ENCODE results near the gene AACS. TPM values are rescaled to one million over a fixed set of nuclear protein-coding genes. Genes with fewer than 3 reads are reported as not detected.

Gene AACS
- total and polyA plus RNA-seq, 4 donors: 3.4 to 13.6 (median 7.3) TPM

DNA sequence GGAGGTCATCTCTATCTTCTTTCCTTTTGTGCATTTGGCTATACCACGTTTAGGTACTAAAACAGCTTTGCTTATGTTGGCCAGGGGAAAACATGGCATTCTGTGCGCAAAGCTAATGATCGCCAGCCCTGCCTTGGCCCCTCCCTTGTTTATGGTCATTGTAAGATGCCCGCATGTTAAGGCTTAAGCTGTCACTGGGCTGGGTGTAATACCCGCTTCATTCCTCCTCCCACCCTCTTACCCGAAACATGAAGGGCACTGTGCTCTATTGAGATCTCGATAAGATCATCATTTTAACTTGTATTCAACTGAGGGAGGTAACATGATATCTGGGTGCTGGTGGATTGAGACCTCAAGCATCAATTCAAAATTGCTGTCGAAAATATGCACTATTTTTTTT is 37.1 kb upstream of the AACS start:
- Histone ChIP-seq H3K4me3 (ENCODE audit: low read depth in 1 of 3, low read length in 3 of 3) (no peak overlapping the region), H3K36me3 (ENCODE audit: control insufficient read depth in 4 of 4, insufficient read depth in 3 of 4, low read depth in 1 of 4, low read length in 3 of 4) (peaks cover 0 to 2% (median 0%) of the 10 kb centered on the region in 4 donors), H3K4me1 (ENCODE audit: control insufficient read depth in 4 of 4, insufficient read depth in 4 of 4, low read length in 3 of 4) (no peaks in the 10 kb centered on the region), H3K27ac (ENCODE audit: low read depth in 1 of 2, low read length in 2 of 2) (no peak overlapping the region), H3K9me3 (ENCODE audit: control insufficient read depth in 4 of 4, low read length in 3 of 4) (no peaks in the 10 kb centered on the region), H3K27me3 (ENCODE audit: control insufficient read depth in 4 of 4, insufficient read depth in 4 of 4, low read length in 3 of 4) (no peaks in the 10 kb centered on the region), H3K9ac (ENCODE audit: low read depth in 1 of 2, low read length in 2 of 2) (no peak overlapping the region)
- 96% methylated on average over 8 of the region's 8 CpGs for WGBS
- TF ChIP-seq TAF1 (conservative IDR thresholded peaks at IDR 0.05) (no peak), RXRA (IDR thresholded peaks at IDR 0.05) (no peak), REST (IDR thresholded peaks at IDR 0.05) (no peak), HNF4A (conservative IDR thresholded peaks at IDR 0.05) (no peak), YY1 (IDR thresholded peaks at IDR 0.05) (no peak), JUND (IDR thresholded peaks at IDR 0.05) (no peak)
- TF ChIP-seq, protein P1, sequence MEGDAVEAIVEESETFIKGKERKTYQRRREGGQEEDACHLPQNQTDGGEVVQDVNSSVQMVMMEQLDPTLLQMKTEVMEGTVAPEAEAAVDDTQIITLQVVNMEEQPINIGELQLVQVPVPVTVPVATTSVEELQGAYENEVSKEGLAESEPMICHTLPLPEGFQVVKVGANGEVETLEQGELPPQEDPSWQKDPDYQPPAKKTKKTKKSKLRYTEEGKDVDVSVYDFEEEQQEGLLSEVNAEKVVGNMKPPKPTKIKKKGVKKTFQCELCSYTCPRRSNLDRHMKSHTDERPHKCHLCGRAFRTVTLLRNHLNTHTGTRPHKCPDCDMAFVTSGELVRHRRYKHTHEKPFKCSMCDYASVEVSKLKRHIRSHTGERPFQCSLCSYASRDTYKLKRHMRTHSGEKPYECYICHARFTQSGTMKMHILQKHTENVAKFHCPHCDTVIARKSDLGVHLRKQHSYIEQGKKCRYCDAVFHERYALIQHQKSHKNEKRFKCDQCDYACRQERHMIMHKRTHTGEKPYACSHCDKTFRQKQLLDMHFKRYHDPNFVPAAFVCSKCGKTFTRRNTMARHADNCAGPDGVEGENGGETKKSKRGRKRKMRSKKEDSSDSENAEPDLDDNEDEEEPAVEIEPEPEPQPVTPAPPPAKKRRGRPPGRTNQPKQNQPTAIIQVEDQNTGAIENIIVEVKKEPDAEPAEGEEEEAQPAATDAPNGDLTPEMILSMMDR (IDR thresholded peaks at IDR 0.05; ENCODE audit: low read depth, low read length, missing input control): no peak
- TF ChIP-seq, protein P2, sequence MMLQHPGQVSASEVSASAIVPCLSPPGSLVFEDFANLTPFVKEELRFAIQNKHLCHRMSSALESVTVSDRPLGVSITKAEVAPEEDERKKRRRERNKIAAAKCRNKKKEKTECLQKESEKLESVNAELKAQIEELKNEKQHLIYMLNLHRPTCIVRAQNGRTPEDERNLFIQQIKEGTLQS (IDR thresholded peaks at IDR 0.05): no peak
- TF ChIP-seq, protein P3, sequence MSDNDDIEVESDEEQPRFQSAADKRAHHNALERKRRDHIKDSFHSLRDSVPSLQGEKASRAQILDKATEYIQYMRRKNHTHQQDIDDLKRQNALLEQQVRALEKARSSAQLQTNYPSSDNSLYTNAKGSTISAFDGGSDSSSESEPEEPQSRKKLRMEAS (IDR thresholded peaks at IDR 0.05): no peak
- DNase-seq (ENCODE audit: low spot score): no peak

- Histone ChIP-seq H3K9ac (ENCODE audit: low read depth in 1 of 2, low read length in 2 of 2) (no peak overlapping the region), H3K27me3 (ENCODE audit: control insufficient read depth in 4 of 4, insufficient read depth in 4 of 4, low read length in 3 of 4) (no peaks in the 10 kb centered on the region), H3K36me3 (ENCODE audit: control insufficient read depth in 4 of 4, insufficient read depth in 3 of 4, low read depth in 1 of 4, low read length in 3 of 4) (no peaks in the 10 kb centered on the region), H3K27ac (ENCODE audit: low read depth in 1 of 2, low read length in 2 of 2) (no peak overlapping the region), H3K9me3 (ENCODE audit: control insufficient read depth in 4 of 4, low read length in 3 of 4) (no peaks in the 10 kb centered on the region), H3K4me3 (ENCODE audit: low read depth in 1 of 3, low read length in 3 of 3) (no peak overlapping the region), H3K4me1 (ENCODE audit: control insufficient read depth in 4 of 4, insufficient read depth in 4 of 4, low read length in 3 of 4) (no peaks in the 10 kb centered on the region)
- DNase-seq (ENCODE audit: low spot score): no peak
- 95% methylated on average over 7 of the region's 7 CpGs for WGBS
- TF ChIP-seq REST (IDR thresholded peaks at IDR 0.05): no peak
- no peak for TF ChIP-seq JUND (IDR thresholded peaks at IDR 0.05)
- no peak for TF ChIP-seq NR2F2 (IDR thresholded peaks at IDR 0.05)
- no peak for TF ChIP-seq RXRA (IDR thresholded peaks at IDR 0.05)
- TF ChIP-seq, protein P1 (IDR thresholded peaks at IDR 0.05; ENCODE audit: low read depth, low read length, missing input control): no peak
- no peak for TF ChIP-seq ZBTB33 (IDR thresholded peaks at IDR 0.05)
- no peak for TF ChIP-seq TAF1 (conservative IDR thresholded peaks at IDR 0.05)
- TF ChIP-seq EGR1 (IDR thresholded peaks at IDR 0.05; ENCODE audit: low read depth in 2 of 2): no peak
- no peak for TF ChIP-seq GABPA (IDR thresholded peaks at IDR 0.05 in 1 of 2, conservative IDR thresholded peaks at IDR 0.05 in 1 of 2)
- TF ChIP-seq HNF4G (IDR thresholded peaks at IDR 0.05): no peak
- TF ChIP-seq SP1 (IDR thresholded peaks at IDR 0.05): no peak
- TF ChIP-seq RAD21 (IDR thresholded peaks at IDR 0.05): no peak
- no peak for TF ChIP-seq FOXA2 (IDR thresholded peaks at IDR 0.05)
- TF ChIP-seq, protein P2 (IDR thresholded peaks at IDR 0.05): no peak
- TF ChIP-seq YY1 (IDR thresholded peaks at IDR 0.05): no peak
These were observed 35.4 kb upstream of the AACS start for GRCh38 chr12:125029761-125030358.
